CD4-positive, CD25-positive, alpha-beta regulatory T cell (primary cell): Measurements from ENCODE around the gene MRE11. TPM values are rescaled to one million over a fixed set of nuclear protein-coding genes. Genes with fewer than 3 reads are reported as not detected.
A peak's percentile ranks its signal among the peaks of the same experiment; 100 is the strongest.

ENCODE experiments used
- ATAC-seq, 2 donors: fragments of 150-1000 bp; cut with Tn5 transposase; one replicate each; pipeline ENCODE4 v1.10.0; 2021; ENCODE audit warnings: low read depth in 2 of 2, moderate number of reproducible peaks in 2 of 2, moderate library complexity in 1 of 2
- DNase-seq, 3 donors: peaks; one replicate each; pipeline versions ENCODE4 v3.0.0 to v3.0.0-alpha.2; 2012 to 2022; ENCODE audit warnings: mixed read lengths in 1 of 3
- H3K27ac ChIP-seq: one replicate; pipeline ENCODE4 v1.7.0; 2013; ENCODE audit warnings: mild to moderate bottlenecking, low read length; ENCODE audit not compliant: insufficient read depth, poor library complexity, severe bottlenecking
- H3K27me3 ChIP-seq: one replicate; pipeline ENCODE4 v1.7.0; 2013; ENCODE audit warnings: low read length; ENCODE audit not compliant: control insufficient read depth, insufficient read depth
- H3K36me3 ChIP-seq: one replicate; pipeline ENCODE4 v1.7.0; 2013; ENCODE audit warnings: mild to moderate bottlenecking, low read length, moderate library complexity; ENCODE audit not compliant: control insufficient read depth, insufficient read depth
- H3K4me1 ChIP-seq: 2 replicates; pipeline ENCODE4 v1.7.0; 2013; ENCODE audit warnings: mild to moderate bottlenecking, low read length; ENCODE audit not compliant: insufficient read depth, control insufficient read depth, poor library complexity, severe bottlenecking
- H3K4me3 ChIP-seq: one replicate; pipeline ENCODE4 v1.7.0; 2013; ENCODE audit warnings: low read depth, mild to moderate bottlenecking, low read length, moderate library complexity
- H3K9me3 ChIP-seq, 2 experiments: 1 replicate in 1 of 2; 2 replicates in 1 of 2; pipeline ENCODE4 v1.7.0; 2013; ENCODE audit warnings: low read length in 2 of 2, mild to moderate bottlenecking in 1 of 2, moderate library complexity in 1 of 2; ENCODE audit not compliant: control insufficient read depth in 2 of 2
- H3K27ac Mint-ChIP-seq, 3 donors: one replicate each; pipeline ENCODE4 v1.8.0; 2020 to 2022; ENCODE audit warnings: mild to moderate bottlenecking in 3 of 3, mixed read lengths in 3 of 3, moderate library complexity in 2 of 3
- H3K27me3 Mint-ChIP-seq: one replicate; pipeline ENCODE4 v1.8.0; 2022; ENCODE audit warnings: mild to moderate bottlenecking, mixed read lengths
- H3K36me3 Mint-ChIP-seq: one replicate; pipeline ENCODE4 v1.8.0; 2020; ENCODE audit warnings: mixed read lengths
- H3K4me1 Mint-ChIP-seq, 4 donors: one replicate each; pipeline ENCODE4 v1.8.0; 2020 to 2022; ENCODE audit warnings: mixed read lengths in 4 of 4, mild to moderate bottlenecking in 1 of 4
- H3K4me3 Mint-ChIP-seq, 4 donors: one replicate each; pipeline ENCODE4 v1.8.0; 2020 to 2022; ENCODE audit warnings: mild to moderate bottlenecking in 4 of 4, mixed read lengths in 4 of 4, moderate library complexity in 3 of 4
- H3K9me3 Mint-ChIP-seq, 7 donors: one replicate each; pipeline ENCODE4 v1.8.0; 2020 to 2022; ENCODE audit warnings: mixed read lengths in 7 of 7, mild to moderate bottlenecking in 3 of 7, moderate library complexity in 2 of 7
- polyA plus RNA-seq, 4 donors: library from polyadenylated mRNA; unstranded; fragments of 300-500 nt; fragmentation: Illumina TruSeq; gene quantifications; one replicate each; pipeline ENCODE4 v1.2.3, GENCODE V29; 2021
- total RNA-seq: library from RNA; stranded (reverse); gene quantifications from one replicate; pipeline ENCODE4 v1.2.3, GENCODE V29; 2022

Gene MRE11
- total and polyA plus RNA-seq, 5 donors from 2014 or later, result 12.8 to 26.5 (median 15.8) TPM

GRCh38 chr11:94501522-94501921 lies 7.9 kb upstream of the MRE11 start:
- no peak for ATAC-seq
- no peaks in the 10 kb centered on the region for H3K9me3 ChIP-seq
- peaks cover 33% of the 10 kb centered on the region for H3K36me3 Mint-ChIP-seq
- H3K9me3 Mint-ChIP-seq, result no peaks in the 10 kb centered on the region
- peaks cover 46% of the 10 kb centered on the region for H3K36me3 ChIP-seq
- no peak overlapping the region for H3K4me3 ChIP-seq
- H3K27ac ChIP-seq, result no peak overlapping the region
- no peak overlapping the region for H3K27ac Mint-ChIP-seq
- no peaks in the 10 kb centered on the region for H3K4me1 ChIP-seq
- H3K27me3 ChIP-seq, result no peaks in the 10 kb centered on the region
- no peaks in the 10 kb centered on the region for H3K27me3 Mint-ChIP-seq
- no peak for DNase-seq
- H3K4me3 Mint-ChIP-seq, result no peak overlapping the region
- peaks cover 7 to 21% (median 9%) of the 10 kb centered on the region in 4 donors for H3K4me1 Mint-ChIP-seq

GRCh38 chr11:94500181-94500580 lies 6.5 kb upstream of the MRE11 start:
- no peak overlapping the region for H3K4me3 Mint-ChIP-seq
- Histone ChIP-seq H3K36me3 (peaks cover 47% of the 10 kb centered on the region), H3K27ac (no peak overlapping the region), H3K4me3 (no peak overlapping the region), H3K27me3 (no peaks in the 10 kb centered on the region), H3K4me1 (peaks cover 6% of the 10 kb centered on the region), H3K9me3 (no peaks in the 10 kb centered on the region)
- ATAC-seq (no peak), DNase-seq (no peak)
- H3K36me3 Mint-ChIP-seq, result peaks cover 35% of the 10 kb centered on the region
- peaks cover 18 to 33% (median 19%) of the 10 kb centered on the region in 4 donors for H3K4me1 Mint-ChIP-seq
- H3K9me3 Mint-ChIP-seq, result no peaks in the 10 kb centered on the region
- no peaks in the 10 kb centered on the region for H3K27me3 Mint-ChIP-seq
- H3K27ac Mint-ChIP-seq, result peak overlapping the region in 2 of 3 donors; percentile 3 to 43

- no peaks in the 10 kb centered on the region for H3K27me3 ChIP-seq
- H3K27ac Mint-ChIP-seq, result peak overlapping the region; percentile 96 to 99 (median 98)
- ATAC-seq (peak; percentile 50 to 60), DNase-seq (no peak)
- no peaks in the 10 kb centered on the region for H3K9me3 Mint-ChIP-seq
- H3K4me1 Mint-ChIP-seq, result peaks cover 42 to 60% (median 48%) of the 10 kb centered on the region in 4 donors
- no peaks in the 10 kb centered on the region for H3K27me3 Mint-ChIP-seq
- peaks cover 35% of the 10 kb centered on the region for H3K36me3 ChIP-seq
- H3K9me3 ChIP-seq, result no peaks in the 10 kb centered on the region
- H3K36me3 Mint-ChIP-seq, result peaks cover 34% of the 10 kb centered on the region
- H3K27ac ChIP-seq, result peak overlapping the region; percentile 90
- H3K4me1 ChIP-seq, result peaks cover 35% of the 10 kb centered on the region
- peak overlapping the region; percentile 95 for H3K4me3 ChIP-seq
- peak overlapping the region; percentile 92 to 99 (median 95) for H3K4me3 Mint-ChIP-seq
Observed at GRCh38 chr11:94494126-94494680, 559 bp upstream of the MRE11 start.

- H3K36me3 ChIP-seq, result peaks cover 64% of the 10 kb centered on the region
- peaks cover 20 to 41% (median 26%) of the 10 kb centered on the region in 4 donors for H3K4me1 Mint-ChIP-seq
- H3K27ac Mint-ChIP-seq, result no peak overlapping the region
- H3K4me3 ChIP-seq, result no peak overlapping the region
- H3K27me3 Mint-ChIP-seq, result no peaks in the 10 kb centered on the region
- no peaks in the 10 kb centered on the region for H3K9me3 Mint-ChIP-seq
- peaks cover 76% of the 10 kb centered on the region for H3K36me3 Mint-ChIP-seq
- ATAC-seq (no peak), DNase-seq (no peak)
- no peaks in the 10 kb centered on the region for H3K27me3 ChIP-seq
- H3K9me3 ChIP-seq, result no peaks in the 10 kb centered on the region
- no peak overlapping the region for H3K27ac ChIP-seq
- no peak overlapping the region for H3K4me3 Mint-ChIP-seq
- H3K4me1 ChIP-seq, result no peaks in the 10 kb centered on the region
Observed at GRCh38 chr11:94486068-94486467, 7.6 kb downstream of the MRE11 start.

- Histone ChIP-seq H3K9me3 (no peaks in the 10 kb centered on the region), H3K27me3 (no peaks in the 10 kb centered on the region), H3K4me3 (no peak overlapping the region), H3K4me1 (no peaks in the 10 kb centered on the region), H3K27ac (no peak overlapping the region), H3K36me3 (peaks cover 62% of the 10 kb centered on the region)
- Mint-ChIP-seq H3K27ac (no peak overlapping the region), H3K27me3 (no peaks in the 10 kb centered on the region), H3K4me1 (peaks cover 5 to 21% (median 8%) of the 10 kb centered on the region in 4 donors), H3K36me3 (peaks cover 64% of the 10 kb centered on the region), H3K4me3 (no peak overlapping the region), H3K9me3 (no peaks in the 10 kb centered on the region)
- ATAC-seq (no peak), DNase-seq (no peak)
Observed at GRCh38 chr11:94481342-94481741, 12.3 kb downstream of the MRE11 start.

GRCh38 chr11:94477624-94478023 lies 16.0 kb downstream of the MRE11 start:
- Histone ChIP-seq H3K27me3 (no peaks in the 10 kb centered on the region), H3K36me3 (peaks cover 53% of the 10 kb centered on the region), H3K9me3 (no peaks in the 10 kb centered on the region), H3K4me1 (no peaks in the 10 kb centered on the region), H3K4me3 (no peak overlapping the region), H3K27ac (no peak overlapping the region)
- Mint-ChIP-seq H3K36me3 (peaks cover 61% of the 10 kb centered on the region), H3K27me3 (no peaks in the 10 kb centered on the region), H3K4me3 (no peak overlapping the region), H3K4me1 (peaks cover 15 to 24% (median 19%) of the 10 kb centered on the region in 4 donors), H3K27ac (peak overlapping the region in 1 of 3 donors; percentile 83), H3K9me3 (no peaks in the 10 kb centered on the region)
- ATAC-seq, result no peak
- DNase-seq, result no peak

- no peaks in the 10 kb centered on the region for H3K27me3 ChIP-seq
- Mint-ChIP-seq H3K36me3 (peaks cover 55% of the 10 kb centered on the region), H3K4me1 (peaks cover 15 to 29% (median 15%) of the 10 kb centered on the region in 4 donors), H3K27ac (peak overlapping the region in 1 of 3 donors; percentile 45), H3K4me3 (peak overlapping the region in 1 of 4 donors; percentile 16), H3K27me3 (no peaks in the 10 kb centered on the region), H3K9me3 (no peaks in the 10 kb centered on the region)
- DNase-seq, result peak in 1 of 3 donors; percentile 63
- no peaks in the 10 kb centered on the region for H3K4me1 ChIP-seq
- no peaks in the 10 kb centered on the region for H3K9me3 ChIP-seq
- peaks cover 49% of the 10 kb centered on the region for H3K36me3 ChIP-seq
- no peak overlapping the region for H3K4me3 ChIP-seq
- peak in 1 of 2 donors; percentile 45 for ATAC-seq
- no peak overlapping the region for H3K27ac ChIP-seq
Observed at GRCh38 chr11:94472916-94473799, 20.5 kb downstream of the MRE11 start.
